HepG2 (cell line): ENCODE data around the gene MED12.

Experiments
- CBFB ChIP-seq: sonication (generic); formaldehyde crosslinking; IDR thresholded peaks from 2 replicates; pipeline ENCODE4 v1.4.0; 2020; ENCODE audit warnings: missing genetic modification reagents
- CTCF ChIP-seq: sonication (generic); formaldehyde crosslinking; IDR thresholded peaks from 2 replicates; pipeline ENCODE4 v1.5.0; 2020; ENCODE audit warnings: mild to moderate bottlenecking, missing genetic modification reagents, moderate library complexity
- JUNB ChIP-seq: sonication (generic); formaldehyde crosslinking; IDR thresholded peaks from 2 replicates; pipeline ENCODE4 v1.8.0; 2022; ENCODE audit warnings: missing genetic modification reagents, mild to moderate bottlenecking, borderline replicate concordance
- POLR2A ChIP-seq, 2 experiments: IDR thresholded peaks; 2 replicates each; pipeline ENCODE4 v1.6.1; 2011; ENCODE audit warnings: low read depth in 2 of 2, low read length in 2 of 2, mild to moderate bottlenecking in 1 of 2, moderate library complexity in 1 of 2; ENCODE audit not compliant: insufficient read depth in 1 of 2
- POLR2AphosphoS5 ChIP-seq: IDR thresholded peaks from 2 replicates; pipeline ENCODE4 v1.6.1; 2012; ENCODE audit warnings: low read depth, low read length
- RFXAP ChIP-seq: sonication (generic); formaldehyde crosslinking; IDR thresholded peaks from 2 replicates; pipeline ENCODE4 v1.4.0; 2020; ENCODE audit warnings: missing genetic modification reagents, borderline replicate concordance
- SETDB1 ChIP-seq: sonication (generic); formaldehyde crosslinking; IDR thresholded peaks from 2 replicates; pipeline ENCODE4 v1.5.1; 2020; ENCODE audit warnings: missing genetic modification reagents, mild to moderate bottlenecking, borderline replicate concordance
- TCF12 ChIP-seq, 2 experiments: fragments of 450-650 bp in 1 of 2; sonication (generic) in 1 of 2; formaldehyde crosslinking in 1 of 2; IDR thresholded peaks; 2 replicates each; pipeline versions ENCODE4 v1.6.1 to v1.8.0; 2017 to 2022; ENCODE audit warnings: antibody characterized with exemption in 1 of 2, mild to moderate bottlenecking in 1 of 2, missing genetic modification reagents in 1 of 2, moderate library complexity in 1 of 2
- YY1 ChIP-seq: IDR thresholded peaks from 2 replicates; pipeline ENCODE4 v1.6.1; 2011; ENCODE audit warnings: low read length, low read depth, moderate library complexity, mild to moderate bottlenecking; ENCODE audit not compliant: insufficient read depth, insufficient replicate concordance
- ZBTB49 ChIP-seq: sonication (generic); formaldehyde crosslinking; IDR thresholded peaks from 2 replicates; pipeline ENCODE4 v1.4.0; 2020; ENCODE audit warnings: missing genetic modification reagents, borderline replicate concordance
- ZIK1 ChIP-seq: sonication (generic); formaldehyde crosslinking; IDR thresholded peaks from 2 replicates; pipeline ENCODE4 v1.5.0; 2020; ENCODE audit warnings: mild to moderate bottlenecking, low read depth, missing genetic modification reagents, borderline replicate concordance
- ZNF652 ChIP-seq: IDR thresholded peaks from 2 replicates; pipeline ENCODE4 v1.6.1; 2016; ENCODE audit warnings: low read depth, borderline replicate concordance

DNA sequence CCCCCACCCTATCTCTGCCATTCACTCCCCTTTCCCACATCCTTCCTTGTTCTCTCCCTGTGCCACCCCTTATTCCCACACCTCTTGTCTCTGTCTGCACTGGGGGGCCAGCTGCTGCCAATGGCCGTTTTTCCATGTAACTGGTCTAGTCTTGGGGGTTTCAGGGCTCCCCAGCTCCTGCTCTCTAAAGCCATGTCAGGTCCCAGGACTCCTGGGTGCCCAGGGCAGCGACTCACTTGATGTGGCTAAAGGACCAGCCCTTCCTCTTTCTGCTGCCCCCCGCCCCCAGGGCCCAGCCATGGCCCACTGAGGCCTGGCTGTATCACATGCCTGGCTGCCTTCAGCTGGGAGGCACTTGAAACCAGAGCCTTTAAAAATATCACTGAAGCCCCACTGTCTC, 36.2 kb downstream of the MED12 start:
- TF ChIP-seq YY1 (no peak), ZNF652 (CRISPR knock-in tag) (no peak), POLR2AphosphoS5 (no peak), POLR2A (IDR thresholded peaks at IDR 0.05; ENCODE audit: insufficient read depth in 1 of 2, low read depth in 2 of 2, low read length in 2 of 2) (no peak), ZIK1 (CRISPR knock-in tag) (no peak), CBFB (CRISPR knock-in tag) (no peak), SETDB1 (CRISPR knock-in tag) (no peak), RFXAP (CRISPR knock-in tag) (no peak), JUNB (CRISPR knock-in tag) (no peak), CTCF (CRISPR knock-in tag) (no peak), TCF12 (IDR thresholded peaks at IDR 0.05) (no peak), TCF12 (CRISPR knock-in tag; IDR thresholded peaks at IDR 0.05) (no peak), ZBTB49 (no peak)
